MCF 10A (cell line): ENCODE results near the gene QSOX2. TPM values are rescaled to one million over a fixed set of nuclear protein-coding genes. Genes with fewer than 3 reads are reported as not detected.

Source experiments
- BruUV-seq: library from RNA; stranded (reverse); fragments of 400-500 nt; replicated peaks from 2 replicates; lab custom pipeline; 2021; lab: Mats Ljungman, UMichigan
- CTCF ChIA-PET: fragments of 300-600 bp; sonication (Branson Sonifier 250); formaldehyde crosslinking; extraction: SDS; loops from one replicate; lab custom pipeline; 2021; ENCODE audit warnings: antibody characterized with exemption, inconsistent platforms; lab: Yijun Ruan, JAX
- POLR2A ChIA-PET: fragments of 300-600, 350-650 bp; sonication (Branson Sonifier 250); formaldehyde crosslinking; extraction: SDS; loops from one replicate; lab custom pipeline; 2020; ENCODE audit warnings: antibody characterized with exemption, inconsistent platforms; lab: Yijun Ruan, JAX
- DNase-seq: peaks from one replicate; pipeline ENCODE4 v3.0.0-alpha.2; 2018; ENCODE audit not compliant: unreplicated experiment
- H3K27ac Mint-ChIP-seq: one replicate; pipeline ENCODE4 v1.8.0; 2022; ENCODE audit warnings: mild to moderate bottlenecking, low read depth, mixed read lengths; ENCODE audit not compliant: unreplicated experiment
- H3K27me3 Mint-ChIP-seq: one replicate; pipeline ENCODE4 v1.8.0; 2022; ENCODE audit warnings: mixed read lengths; ENCODE audit not compliant: insufficient read depth, unreplicated experiment
- H3K36me3 Mint-ChIP-seq: one replicate; pipeline ENCODE4 v1.8.0; 2022; ENCODE audit warnings: mild to moderate bottlenecking, moderate library complexity, mixed read lengths; ENCODE audit not compliant: insufficient read depth, unreplicated experiment
- H3K4me1 Mint-ChIP-seq: one replicate; pipeline ENCODE4 v1.8.0; 2022; ENCODE audit warnings: mixed read lengths; ENCODE audit not compliant: insufficient read depth, unreplicated experiment
- H3K4me3 Mint-ChIP-seq: one replicate; pipeline ENCODE4 v1.8.0; 2022; ENCODE audit warnings: mild to moderate bottlenecking, moderate library complexity, mixed read lengths; ENCODE audit not compliant: unreplicated experiment
- H3K9me3 Mint-ChIP-seq: one replicate; pipeline ENCODE4 v1.8.0; 2022; ENCODE audit warnings: mixed read lengths; ENCODE audit not compliant: unreplicated experiment
- intact Hi-C: fragments of 100-400 bp; cut with micrococcal nuclease; formaldehyde crosslinking; loops from 2 replicates; pipeline ENCODE4 v1.14.1; 2022
- total RNA-seq: library from RNA; stranded (reverse); gene quantifications from 2 replicates; pipeline ENCODE4 v1.2.3, GENCODE V29; 2022
- TF ChIP-seq, protein P1 (sequence below): fragments of 200-600 bp; IDR thresholded peaks from one replicate; pipeline ENCODE4 v1.8.0; 2022; ENCODE audit warnings: antibody characterized with exemption, mild to moderate bottlenecking; ENCODE audit not compliant: unreplicated experiment

QSOX2 gene
- total RNA-seq, 1 experiment from 2014 or later: 27.7 TPM

DNA sequence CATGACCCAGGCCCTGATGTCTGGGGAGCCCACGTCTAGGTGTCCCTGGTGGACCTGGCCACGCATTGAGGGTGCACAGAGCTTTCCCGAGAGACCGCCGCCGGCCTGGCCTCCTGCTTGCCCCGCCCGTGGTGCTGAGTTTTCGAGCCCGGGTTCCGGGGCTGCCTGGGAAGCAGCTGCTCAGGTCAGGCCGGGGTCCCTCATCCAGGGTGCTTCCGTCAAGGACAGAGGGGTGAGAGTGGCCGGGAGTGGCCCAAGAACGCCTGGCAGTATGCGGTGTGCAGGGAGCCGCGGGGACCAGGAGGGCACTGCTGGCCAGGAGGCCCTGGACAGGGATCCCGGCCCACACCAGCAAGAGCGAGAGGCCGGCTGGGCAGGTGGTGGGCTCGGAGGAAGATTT, 38.7 kb upstream of the QSOX2 start:
- Mint-ChIP-seq H3K27ac (no peak overlapping the region), H3K9me3 (no peaks in the 10 kb centered on the region), H3K4me1 (no peaks in the 10 kb centered on the region), H3K27me3 (peaks cover 20% of the 10 kb centered on the region), H3K36me3 (no peaks in the 10 kb centered on the region), H3K4me3 (no peak overlapping the region)
- TF ChIP-seq, protein P1, sequence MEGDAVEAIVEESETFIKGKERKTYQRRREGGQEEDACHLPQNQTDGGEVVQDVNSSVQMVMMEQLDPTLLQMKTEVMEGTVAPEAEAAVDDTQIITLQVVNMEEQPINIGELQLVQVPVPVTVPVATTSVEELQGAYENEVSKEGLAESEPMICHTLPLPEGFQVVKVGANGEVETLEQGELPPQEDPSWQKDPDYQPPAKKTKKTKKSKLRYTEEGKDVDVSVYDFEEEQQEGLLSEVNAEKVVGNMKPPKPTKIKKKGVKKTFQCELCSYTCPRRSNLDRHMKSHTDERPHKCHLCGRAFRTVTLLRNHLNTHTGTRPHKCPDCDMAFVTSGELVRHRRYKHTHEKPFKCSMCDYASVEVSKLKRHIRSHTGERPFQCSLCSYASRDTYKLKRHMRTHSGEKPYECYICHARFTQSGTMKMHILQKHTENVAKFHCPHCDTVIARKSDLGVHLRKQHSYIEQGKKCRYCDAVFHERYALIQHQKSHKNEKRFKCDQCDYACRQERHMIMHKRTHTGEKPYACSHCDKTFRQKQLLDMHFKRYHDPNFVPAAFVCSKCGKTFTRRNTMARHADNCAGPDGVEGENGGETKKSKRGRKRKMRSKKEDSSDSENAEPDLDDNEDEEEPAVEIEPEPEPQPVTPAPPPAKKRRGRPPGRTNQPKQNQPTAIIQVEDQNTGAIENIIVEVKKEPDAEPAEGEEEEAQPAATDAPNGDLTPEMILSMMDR: no peak
- ChIA-PET CTCF (interaction anchor here (0.6 to 1.9 kb wide), 17 partner anchors 8 to 1969 kb away, joined by 3 to 10 read pairs (median 3); no protein-coding TSS in a partner anchor), POLR2A (no interaction called here)
- no TSS peak for BruUV-seq
- DNase-seq: no peak
- intact Hi-C loops: loop anchor here (5.0 to 10.0 kb wide), 2 partner anchors 140 to 682 kb away; no protein-coding TSS in a partner anchor

DNA sequence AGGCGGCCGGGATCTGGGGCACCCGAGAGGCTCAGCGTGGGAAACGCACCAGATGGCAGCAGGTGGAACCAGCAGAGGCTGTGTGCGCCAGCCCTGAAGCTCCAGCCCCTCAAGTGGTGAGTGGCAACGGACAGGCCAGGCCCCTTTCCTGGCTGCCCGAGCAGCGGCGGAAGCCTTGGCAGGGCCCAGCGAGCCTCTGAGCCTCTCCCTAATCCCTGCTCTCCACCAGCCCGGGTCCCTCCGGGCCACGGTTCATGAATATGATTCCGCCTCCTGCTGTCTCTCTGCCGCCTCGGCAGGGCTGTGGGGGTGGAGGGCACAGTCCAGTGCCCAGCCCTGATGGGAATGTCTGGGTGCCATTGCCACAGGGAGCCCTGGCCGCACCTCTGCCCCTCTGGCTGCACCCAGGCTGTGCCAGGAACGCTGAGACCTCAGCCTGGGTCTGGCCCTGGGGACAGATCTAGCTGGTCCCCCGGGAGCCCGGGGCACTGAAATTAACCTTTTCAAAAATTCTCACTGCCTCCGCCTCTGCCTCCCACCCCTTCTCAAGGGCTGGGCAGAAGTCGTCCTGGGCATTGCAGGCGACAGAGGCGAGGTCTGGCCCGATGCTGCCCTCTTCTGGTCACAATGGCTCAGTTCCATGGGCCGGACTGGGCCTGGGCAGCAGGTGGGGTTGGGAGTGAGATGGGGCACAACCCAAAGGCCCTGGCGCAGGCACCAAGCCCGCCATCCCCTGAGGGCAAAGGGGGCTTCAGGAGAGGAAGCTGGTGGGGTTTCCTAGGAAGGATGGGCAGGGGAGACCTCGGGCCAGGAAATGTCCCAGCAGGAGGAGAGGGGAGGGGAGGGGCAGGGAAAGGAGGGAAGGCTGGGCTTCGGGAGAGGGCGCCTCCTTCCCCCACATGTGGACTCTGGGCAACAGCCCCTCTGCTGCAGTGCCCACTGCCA, 38.0 kb upstream of the QSOX2 start:
- POLR2A ChIA-PET: no interaction called here
- Mint-ChIP-seq H3K4me3 (no peak overlapping the region), H3K27ac (no peak overlapping the region), H3K27me3 (peaks cover 20% of the 10 kb centered on the region), H3K36me3 (no peaks in the 10 kb centered on the region), H3K9me3 (no peaks in the 10 kb centered on the region), H3K4me1 (no peaks in the 10 kb centered on the region)
- BruUV-seq: no TSS peak
- intact Hi-C loops: loop anchor here (1.0 to 10.0 kb wide), 4 partner anchors 55 to 681 kb away; no protein-coding TSS in a partner anchor
- TF ChIP-seq, protein P1: peak; percentile 76
- CTCF ChIA-PET: interaction anchor here (0.6 to 2.4 kb wide), 26 partner anchors 9 to 1968 kb away, joined by 3 to 10 read pairs (median 3); no protein-coding TSS in a partner anchor
- DNase-seq: peak; percentile 68

DNA sequence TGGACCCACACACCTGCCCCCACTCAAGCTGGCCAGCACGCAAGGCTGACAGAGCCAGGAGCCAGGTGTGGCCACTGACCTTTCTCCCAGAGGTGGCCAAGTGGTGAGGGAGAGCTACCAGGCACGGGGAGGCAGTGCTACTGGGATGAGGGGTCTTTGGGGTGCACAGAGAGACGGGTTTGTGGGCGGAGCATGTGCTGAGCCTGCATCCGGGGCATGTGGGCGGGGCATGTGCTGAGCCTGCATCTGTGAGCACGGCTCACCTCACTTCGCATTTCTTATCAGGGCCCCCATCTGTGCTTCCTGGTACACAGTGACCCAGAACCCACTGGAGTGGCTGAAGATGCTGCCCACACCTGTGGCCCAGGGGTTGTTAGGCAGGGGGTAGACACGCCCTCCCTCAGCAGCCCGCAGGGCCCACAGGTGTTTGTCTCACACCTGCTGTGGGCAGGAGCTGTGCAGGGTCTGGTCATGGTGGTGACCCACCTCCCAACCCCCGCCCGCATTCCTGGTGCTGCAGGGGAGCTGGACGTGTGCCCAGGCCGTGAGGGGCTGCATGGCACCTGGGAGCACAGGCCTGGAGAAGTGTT, 36.8 kb upstream of the QSOX2 start:
- POLR2A ChIA-PET: no interaction called here
- H3K9me3 Mint-ChIP-seq: no peaks in the 10 kb centered on the region
- CTCF ChIA-PET: interaction anchor here (0.5 to 2.4 kb wide), 12 partner anchors 10 to 743 kb away, joined by 3 to 10 read pairs (median 3); no protein-coding TSS in a partner anchor
- no peaks in the 10 kb centered on the region for H3K36me3 Mint-ChIP-seq
- TF ChIP-seq, protein P1: no peak
- no peak for DNase-seq
- H3K27ac Mint-ChIP-seq: no peak overlapping the region
- H3K4me1 Mint-ChIP-seq: no peaks in the 10 kb centered on the region
- intact Hi-C loops: loop anchor here (2.0 to 10.0 kb wide), 3 partner anchors 54 to 680 kb away; no protein-coding TSS in a partner anchor
- no TSS peak for BruUV-seq
- no peak overlapping the region for H3K4me3 Mint-ChIP-seq
- H3K27me3 Mint-ChIP-seq: peaks cover 12% of the 10 kb centered on the region
